NT2/D1 (cell line): ENCODE data around the gene GCK.

Source experiments
- SUZ12 ChIP-seq: IDR thresholded peaks from 2 replicates; pipeline ENCODE4 v1.6.1; 2011; ENCODE audit not compliant: insufficient read length, insufficient read depth; ENCODE audit errors: extremely low read depth
- YY1 ChIP-seq: IDR thresholded peaks from 2 replicates; pipeline ENCODE4 v1.6.1; 2011; ENCODE audit not compliant: insufficient read length, insufficient read depth
- ZNF274 ChIP-seq: IDR thresholded peaks from 2 replicates; pipeline ENCODE4 v1.6.1; 2011; ENCODE audit warnings: mild to moderate bottlenecking, low read depth, low read length

DNA sequence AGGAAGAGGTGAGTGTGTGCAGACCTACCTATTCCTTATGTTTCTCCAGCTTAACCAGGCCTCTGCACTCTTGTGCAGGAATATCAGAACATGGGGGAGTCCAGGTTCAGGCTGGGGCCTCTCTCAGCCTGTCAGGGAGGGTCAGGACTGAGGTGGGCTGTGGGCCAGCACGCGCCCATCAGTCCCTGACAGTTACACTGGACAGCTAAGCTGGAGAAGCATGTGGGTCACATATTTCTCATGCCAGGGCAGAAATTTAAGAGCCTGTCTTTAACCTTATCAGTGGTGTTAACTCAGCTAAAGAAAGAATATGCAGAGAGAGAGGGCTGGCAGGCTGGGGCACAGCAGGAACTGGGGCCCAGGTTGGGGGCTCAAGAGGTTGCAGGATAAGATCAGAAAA lies 57.2 kb downstream of the GCK start:
- no peak for TF ChIP-seq YY1
- no peak for TF ChIP-seq SUZ12
- no peak for TF ChIP-seq ZNF274
